ENCODE measurements around the gene SEMA6D.
"Not testable (repeated sequence)": the region's sequence is repeated elsewhere in the genome, so short reads cannot be mapped to it uniquely, and the experiment has no call there.

The SEMA6D gene

DNA sequence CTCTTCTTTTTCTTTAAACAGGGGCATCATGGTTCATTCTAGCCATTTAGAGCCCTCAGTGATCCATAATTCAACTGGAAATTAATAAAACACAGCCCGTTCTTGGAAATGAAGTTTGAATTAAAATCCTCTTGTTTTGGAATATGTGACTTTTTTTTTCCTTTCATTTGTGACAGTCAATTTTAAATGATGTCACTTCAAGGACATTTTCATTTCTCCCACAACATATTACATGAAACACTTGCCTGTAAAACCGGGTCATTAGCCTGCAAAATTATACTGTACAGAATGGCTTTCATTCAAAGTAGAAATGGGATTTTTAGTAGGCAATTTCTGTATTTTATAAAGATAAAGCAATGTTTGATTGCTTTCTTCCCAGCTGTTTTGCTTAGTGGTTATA lies 789 bp upstream of the SEMA6D start:
- DNase-seq (ENCODE audit: low read depth), result no peak

DNA sequence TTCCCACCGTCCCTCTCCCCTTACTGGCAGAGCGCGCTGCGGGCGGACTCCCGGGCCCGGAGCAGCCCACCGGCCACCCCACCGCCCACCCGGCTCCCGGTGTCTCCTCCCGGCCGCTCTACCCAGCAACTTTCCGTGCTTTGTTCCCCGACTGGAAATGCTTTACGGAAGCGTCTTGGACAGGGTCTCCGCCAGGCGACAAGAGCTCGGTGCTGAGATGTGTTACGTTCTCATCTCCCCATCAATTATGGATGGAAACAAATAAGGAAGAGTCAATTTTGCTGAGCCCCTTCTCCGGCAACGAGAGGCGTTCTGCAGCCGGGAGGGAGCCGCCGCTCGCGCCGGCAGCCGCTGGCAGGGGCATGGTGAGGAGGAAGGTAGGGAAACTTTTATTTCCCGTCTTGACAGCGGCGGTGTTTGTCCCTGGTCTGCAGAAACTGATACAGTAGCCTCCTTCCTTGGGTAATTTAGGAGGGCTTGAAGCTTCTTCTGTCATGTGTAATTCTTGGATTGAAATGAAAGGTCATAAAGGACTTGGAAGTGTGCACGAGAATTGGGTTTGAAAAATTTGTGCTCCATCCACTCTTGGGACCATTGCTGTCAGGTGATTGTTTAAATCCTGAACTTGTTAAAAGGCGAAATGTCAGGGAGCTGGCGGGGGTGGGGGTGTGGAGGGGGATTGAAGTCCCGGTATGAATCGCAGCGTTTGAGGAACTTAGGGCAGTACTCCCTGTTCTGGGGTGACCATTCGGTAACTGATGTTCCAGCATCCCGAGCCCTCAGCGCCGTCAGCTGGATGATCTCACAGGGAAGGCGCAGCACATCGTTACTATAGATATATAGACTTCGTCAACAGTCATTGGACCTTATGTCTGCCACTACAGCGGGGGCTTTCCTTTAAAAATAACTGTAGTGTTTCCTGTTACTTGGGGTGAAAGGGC lies 1.5 kb downstream of the SEMA6D start:
- peak; percentile 32 for DNase-seq (ENCODE audit: low read depth)

DNA sequence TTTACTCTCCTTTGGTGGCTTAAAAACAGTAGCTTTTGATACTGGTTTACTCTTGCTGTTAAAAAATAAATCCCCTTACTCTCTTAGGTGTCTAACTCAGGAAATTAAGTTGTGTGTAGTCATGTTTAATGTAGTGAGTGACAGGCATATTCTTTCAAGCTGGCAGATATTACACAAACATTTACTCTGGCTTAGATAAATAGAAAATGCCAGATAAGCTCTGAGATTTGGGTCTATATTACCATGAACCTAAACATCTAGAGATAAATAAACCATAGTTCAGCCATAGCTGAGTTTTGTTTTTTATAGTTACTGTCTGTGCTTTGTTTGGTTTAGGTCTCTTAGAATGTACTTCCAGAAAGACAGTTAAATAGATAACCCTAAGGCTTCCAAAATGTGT lies 2.4 kb downstream of the SEMA6D start:
- DNase-seq (ENCODE audit: low read depth), result no peak

DNA sequence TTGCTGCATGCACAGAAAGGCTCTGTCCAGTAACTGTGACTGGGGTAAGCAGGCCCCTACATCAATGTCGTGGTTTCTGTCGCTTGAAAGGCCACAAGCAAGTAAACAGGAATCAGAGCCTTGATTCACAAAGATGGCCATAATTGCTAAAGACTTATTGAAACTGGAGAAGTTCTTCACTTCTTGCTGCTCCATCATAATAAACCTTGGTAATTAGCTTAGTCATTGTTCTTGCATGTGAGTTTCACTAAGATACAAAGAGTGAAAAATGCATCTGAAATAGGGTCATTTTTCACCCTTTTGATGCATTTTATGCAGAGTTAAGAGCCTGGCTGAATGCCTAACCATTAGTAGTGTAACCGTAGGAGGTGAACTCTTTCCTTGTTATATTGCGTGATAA lies 3.2 kb downstream of the SEMA6D start:
- DNase-seq (ENCODE audit: low read depth), result peak; percentile 27

DNA sequence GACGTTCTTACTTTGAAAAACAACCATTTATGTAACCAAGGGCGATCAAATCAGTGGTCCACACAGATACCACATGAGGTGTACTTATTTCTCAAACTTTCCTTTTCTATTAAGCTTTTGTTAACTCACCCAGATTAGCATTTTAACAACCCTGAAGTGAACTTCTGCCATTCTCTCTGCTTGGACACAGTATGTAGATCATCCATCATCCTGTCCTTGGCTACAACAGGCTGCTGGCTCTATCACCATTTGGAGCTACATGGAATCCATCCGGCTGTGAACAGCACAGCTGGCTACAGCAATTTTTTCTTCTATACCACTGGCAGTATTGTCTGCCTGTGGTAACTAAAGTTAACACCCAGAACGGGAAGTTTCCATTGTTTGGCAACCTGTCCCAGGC lies 4.4 kb downstream of the SEMA6D start:
- no peak for DNase-seq (ENCODE audit: low read depth)

- no peak for DNase-seq (ENCODE audit: low read depth)
Observed at GRCh38 chr15:47724346-47724745, 7.0 kb downstream of the SEMA6D start.

DNA sequence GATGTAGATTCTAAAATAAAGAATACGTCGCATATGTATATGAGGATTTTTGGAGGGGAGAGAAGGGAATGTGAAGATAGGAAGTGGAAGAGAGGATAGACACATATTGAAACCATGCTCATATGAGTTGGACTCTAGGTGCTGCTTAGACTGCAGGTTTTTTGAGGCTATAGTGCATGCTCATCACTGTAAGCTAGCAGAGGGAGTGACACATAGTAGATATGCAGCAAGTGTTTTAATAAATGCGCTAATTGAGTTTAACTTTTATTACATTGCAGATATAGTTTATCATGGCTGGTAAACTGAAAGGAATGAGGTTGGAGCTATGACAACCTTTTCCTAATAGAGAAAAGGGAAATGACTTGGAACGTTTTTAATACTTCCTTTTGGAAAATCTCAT lies 7.7 kb downstream of the SEMA6D start:
- DNase-seq (ENCODE audit: low read depth), result no peak

- DNase-seq (ENCODE audit: low read depth), result no peak
Observed at GRCh38 chr15:47725906-47726305, 8.6 kb downstream of the SEMA6D start.

GRCh38 chr15:47726399-47726823 lies 9.1 kb downstream of the SEMA6D start:
- no peak for DNase-seq (ENCODE audit: low read depth)

DNA sequence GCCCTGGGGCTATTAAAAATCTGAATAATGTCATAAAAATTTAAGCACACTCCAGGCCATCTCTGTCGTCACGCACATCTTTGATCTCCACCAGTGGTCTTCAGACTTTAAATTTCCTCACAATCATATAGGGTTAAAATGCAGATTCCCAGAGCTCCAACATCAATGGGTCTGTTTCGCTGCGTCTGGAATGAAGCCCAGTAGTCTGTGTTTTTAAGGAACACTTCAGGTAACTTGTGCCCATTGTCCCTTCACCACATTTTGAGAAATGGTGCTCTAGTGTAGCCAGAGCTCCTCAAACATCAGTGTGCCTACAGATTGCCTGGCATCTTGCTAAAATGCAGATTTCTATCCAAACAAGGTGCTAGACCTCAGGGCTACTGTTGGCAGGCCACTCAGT lies 9.8 kb downstream of the SEMA6D start:
- no peak for DNase-seq (ENCODE audit: low read depth)

GRCh38 chr15:47727676-47728075 lies 10.4 kb downstream of the SEMA6D start:
- no peak for DNase-seq (ENCODE audit: low read depth)

DNA sequence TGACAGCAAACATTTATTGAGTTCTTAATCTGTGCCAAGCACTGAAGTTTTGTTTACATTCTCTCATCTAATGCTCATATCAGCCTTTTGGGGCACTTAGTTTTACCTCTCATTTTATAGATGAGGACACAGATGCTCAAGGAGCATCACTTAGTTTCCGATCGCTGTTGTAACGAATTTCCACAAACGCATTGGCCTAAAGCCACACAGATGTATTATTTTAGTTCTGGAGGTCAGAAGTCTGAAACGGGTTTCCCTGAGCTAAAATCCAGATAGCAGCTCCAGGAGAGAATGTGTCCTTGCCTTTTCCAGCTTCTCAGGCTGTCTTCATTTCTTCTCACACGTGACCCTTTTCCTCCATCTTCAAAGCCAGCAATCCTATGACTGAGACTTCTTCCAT lies 11.1 kb downstream of the SEMA6D start:
- DNase-seq (ENCODE audit: low read depth), result no peak

- no peak for DNase-seq (ENCODE audit: low read depth)
Observed at GRCh38 chr15:47728886-47729285, 11.6 kb downstream of the SEMA6D start.

- DNase-seq (ENCODE audit: low read depth), result no peak
Observed at GRCh38 chr15:47731230-47731629, 13.9 kb downstream of the SEMA6D start.

DNA sequence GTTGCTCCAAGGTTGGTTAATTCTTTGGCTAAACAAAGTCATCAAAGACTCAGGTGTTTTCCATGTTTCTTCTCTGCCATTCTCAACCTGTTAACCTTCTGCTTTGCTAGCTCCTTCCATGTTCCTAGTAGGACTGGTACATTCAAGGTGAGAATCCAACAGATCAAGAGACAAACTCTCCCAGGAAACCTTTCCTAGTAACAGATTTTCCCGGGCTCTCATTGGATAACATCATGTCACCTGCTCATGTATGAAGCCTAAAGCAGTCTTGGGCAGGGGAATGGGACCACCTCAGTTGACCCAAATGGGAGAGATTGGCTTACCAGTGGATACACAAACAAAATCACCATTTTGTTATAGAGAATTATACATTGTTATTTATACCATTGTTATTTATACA lies 14.9 kb downstream of the SEMA6D start:
- no peak for DNase-seq (ENCODE audit: low read depth)

DNA sequence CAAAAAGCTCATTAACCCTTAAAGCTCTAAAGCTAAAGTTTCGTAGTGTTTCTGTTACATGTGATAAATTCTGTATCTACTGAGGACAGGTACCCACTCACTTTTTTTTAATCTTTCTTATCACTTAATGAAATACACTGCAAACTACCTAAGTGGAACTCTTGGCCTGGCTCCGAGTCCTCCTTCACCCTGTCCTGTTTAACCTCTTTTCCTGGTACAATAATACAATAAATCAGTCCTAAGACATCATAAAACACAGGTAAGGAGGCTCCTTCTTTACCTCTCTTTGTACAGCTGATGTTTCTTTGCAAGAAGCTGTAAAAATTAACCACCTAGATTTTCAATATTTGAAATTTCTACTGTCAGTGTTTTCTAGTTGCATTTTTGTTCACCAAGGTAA lies 15.8 kb downstream of the SEMA6D start:
- DNase-seq (ENCODE audit: low read depth), result no peak

DNA sequence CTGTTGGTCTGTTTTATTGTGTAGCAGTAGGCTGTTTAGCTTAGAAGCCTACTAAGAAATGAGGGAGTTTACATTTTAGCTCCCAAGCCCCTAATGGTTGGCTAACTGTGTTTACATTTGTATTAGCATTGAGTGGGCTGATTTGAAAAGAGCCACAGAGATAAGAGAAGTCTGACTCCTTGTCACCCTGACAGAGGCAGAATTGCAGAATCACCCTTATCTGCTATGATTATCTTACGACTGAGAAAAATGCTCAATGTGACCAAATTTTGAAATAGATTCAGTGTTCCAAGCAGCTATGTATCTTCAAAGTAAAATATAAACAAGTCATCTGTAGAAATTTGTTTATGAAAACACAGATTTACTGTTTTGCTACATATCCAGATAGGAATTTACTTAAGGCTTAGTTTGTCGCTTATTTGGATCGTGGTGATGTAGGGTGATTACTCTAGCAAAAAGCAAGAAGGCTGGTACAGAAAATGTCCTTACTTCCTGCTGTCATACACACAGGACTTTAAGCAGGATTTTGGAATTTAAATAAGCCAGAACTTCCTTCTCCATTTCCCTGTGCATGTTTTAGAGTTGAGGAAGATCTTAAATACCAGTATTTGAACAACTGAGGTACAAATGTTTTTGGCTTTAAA lies 19.0 kb downstream of the SEMA6D start:
- DNase-seq (ENCODE audit: low read depth), result peak; percentile 5

- peak; percentile 42 for DNase-seq (ENCODE audit: low read depth)
Observed at GRCh38 chr15:47737477-47737876, 20.2 kb downstream of the SEMA6D start.

GRCh38 chr15:47738144-47738825 lies 21.0 kb downstream of the SEMA6D start:
- DNase-seq (ENCODE audit: low read depth), result not testable (repeated sequence)

- no peak for DNase-seq (ENCODE audit: low read depth)
Observed at GRCh38 chr15:47741082-47741481, 23.8 kb downstream of the SEMA6D start.

GRCh38 chr15:47741907-47742306 lies 24.6 kb downstream of the SEMA6D start:
- no peak for DNase-seq (ENCODE audit: low read depth)

DNA sequence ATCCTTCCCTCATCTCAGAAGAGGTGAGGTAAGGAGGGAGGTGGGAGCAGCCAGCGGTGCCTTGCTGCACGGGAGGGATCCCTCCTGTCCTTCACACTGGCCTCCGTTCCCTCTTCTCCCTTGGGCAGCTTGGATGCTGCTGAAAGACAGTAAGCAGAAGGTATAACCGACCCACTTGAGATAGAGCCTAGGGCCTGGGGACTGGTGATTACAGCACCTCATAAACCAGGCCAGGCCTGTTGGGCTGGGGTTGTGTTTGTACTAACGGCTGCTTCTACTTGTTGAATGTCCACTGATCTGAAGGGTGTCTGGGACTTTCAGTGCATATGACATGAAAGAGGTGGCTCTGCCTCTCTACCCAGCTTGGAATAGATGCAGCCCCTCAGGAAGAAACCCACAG lies 25.0 kb downstream of the SEMA6D start:
- DNase-seq (ENCODE audit: low read depth), result no peak

DNA sequence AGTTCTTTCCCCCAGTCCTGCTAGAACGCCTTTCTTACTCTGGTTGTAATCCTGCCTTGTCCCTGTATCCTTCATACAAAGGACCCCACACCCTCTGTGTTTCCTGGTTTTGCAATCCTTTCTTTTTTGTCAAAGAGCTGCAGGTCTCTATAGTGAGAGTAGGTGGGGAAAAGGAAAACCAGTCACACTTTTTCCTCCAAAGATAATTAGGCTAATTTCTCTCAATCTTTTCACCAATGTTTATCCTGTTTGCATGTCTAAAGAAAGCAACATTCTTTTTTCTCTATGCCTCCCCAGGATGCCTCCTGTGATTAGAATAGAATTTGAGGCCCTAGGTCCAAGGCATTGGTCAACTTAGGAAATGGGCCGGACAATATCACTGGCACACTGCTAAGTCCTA lies 25.4 kb downstream of the SEMA6D start:
- no peak for DNase-seq (ENCODE audit: low read depth)

Data from fibroblast of gingiva (primary cell).